ENCODE data around the gene SMIM27. TPM values are rescaled to one million over a fixed set of nuclear protein-coding genes. Genes with fewer than 3 reads are reported as not detected.

SMIM27 gene
- total RNA-seq, 1 donor from 2014 or later: 6.2 TPM

- DNase-seq (ENCODE audit: low read depth in 2 of 2): no peak
Observed at GRCh38 chr9:32554591-32554990, 2.5 kb downstream of the SMIM27 start.

DNA sequence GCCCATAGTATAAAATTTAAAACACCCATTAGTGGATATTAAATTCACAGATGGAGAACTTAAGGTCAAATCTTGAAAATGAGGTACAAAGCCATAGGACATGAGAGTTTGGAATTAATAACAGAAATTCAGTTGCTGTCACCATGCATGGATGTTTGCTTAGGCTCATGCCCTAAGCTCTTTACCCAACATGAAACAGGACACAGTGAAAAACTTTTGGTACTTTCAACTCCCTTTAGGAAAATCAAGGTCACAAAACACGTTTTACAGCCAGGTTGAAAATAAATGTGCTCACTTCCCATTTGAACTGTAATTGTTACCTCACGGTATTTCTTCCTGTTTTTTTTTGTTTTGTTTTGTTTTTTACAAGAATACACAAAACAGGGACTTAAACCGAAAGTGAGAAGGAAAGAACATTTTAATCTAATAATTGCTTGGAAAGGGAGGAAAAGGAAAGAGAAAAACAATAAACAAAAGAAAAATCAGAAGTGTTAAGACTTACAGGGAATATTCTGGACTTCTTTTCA is 6.3 kb downstream of the SMIM27 start:
- peak in 1 of 2 donors; percentile 42 for DNase-seq (ENCODE audit: low read depth in 2 of 2)

DNA sequence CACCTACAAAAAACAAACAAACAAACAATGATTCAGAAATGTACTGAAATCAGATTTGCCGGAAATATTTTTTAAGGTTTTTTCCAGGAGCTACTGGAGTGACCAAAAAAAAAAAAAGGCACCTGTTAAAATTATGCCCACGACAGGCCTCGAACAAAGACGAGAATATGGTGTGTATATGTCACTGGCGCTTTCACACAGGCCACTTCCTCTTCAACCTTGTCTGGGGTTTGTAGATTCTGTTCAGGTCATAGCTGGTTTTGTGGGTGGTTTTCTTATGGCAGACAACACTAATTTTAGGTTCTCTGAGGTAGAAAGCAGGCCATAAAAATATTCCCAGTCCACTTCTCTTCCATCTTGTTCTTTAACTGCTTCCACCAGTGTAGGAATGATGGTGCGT is 13.8 kb downstream of the SMIM27 start:
- DNase-seq (ENCODE audit: low read depth in 2 of 2): no peak

GRCh38 chr9:32566770-32567169 is 14.6 kb downstream of the SMIM27 start:
- DNase-seq (ENCODE audit: low read depth in 2 of 2): no peak

DNA sequence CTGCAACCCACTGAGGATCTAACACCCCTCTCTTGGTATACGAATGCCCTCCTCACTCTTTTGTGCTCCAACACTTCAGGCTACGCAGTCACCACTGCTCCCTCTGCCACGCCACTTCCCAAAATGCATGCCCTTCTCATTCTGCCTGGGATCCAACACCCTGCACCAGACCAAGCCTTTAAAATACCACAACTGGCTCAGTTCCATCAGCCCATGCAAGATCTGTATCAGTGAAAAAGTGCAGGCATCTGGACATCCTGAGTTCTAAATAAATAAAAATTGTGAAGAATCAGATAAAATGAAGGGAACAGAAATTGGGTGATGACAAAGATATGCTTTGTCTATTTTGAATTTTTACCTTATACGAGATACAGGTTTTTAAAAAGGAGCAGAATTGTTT is 18.1 kb downstream of the SMIM27 start:
- no peak for DNase-seq (ENCODE audit: low read depth in 2 of 2)

DNA sequence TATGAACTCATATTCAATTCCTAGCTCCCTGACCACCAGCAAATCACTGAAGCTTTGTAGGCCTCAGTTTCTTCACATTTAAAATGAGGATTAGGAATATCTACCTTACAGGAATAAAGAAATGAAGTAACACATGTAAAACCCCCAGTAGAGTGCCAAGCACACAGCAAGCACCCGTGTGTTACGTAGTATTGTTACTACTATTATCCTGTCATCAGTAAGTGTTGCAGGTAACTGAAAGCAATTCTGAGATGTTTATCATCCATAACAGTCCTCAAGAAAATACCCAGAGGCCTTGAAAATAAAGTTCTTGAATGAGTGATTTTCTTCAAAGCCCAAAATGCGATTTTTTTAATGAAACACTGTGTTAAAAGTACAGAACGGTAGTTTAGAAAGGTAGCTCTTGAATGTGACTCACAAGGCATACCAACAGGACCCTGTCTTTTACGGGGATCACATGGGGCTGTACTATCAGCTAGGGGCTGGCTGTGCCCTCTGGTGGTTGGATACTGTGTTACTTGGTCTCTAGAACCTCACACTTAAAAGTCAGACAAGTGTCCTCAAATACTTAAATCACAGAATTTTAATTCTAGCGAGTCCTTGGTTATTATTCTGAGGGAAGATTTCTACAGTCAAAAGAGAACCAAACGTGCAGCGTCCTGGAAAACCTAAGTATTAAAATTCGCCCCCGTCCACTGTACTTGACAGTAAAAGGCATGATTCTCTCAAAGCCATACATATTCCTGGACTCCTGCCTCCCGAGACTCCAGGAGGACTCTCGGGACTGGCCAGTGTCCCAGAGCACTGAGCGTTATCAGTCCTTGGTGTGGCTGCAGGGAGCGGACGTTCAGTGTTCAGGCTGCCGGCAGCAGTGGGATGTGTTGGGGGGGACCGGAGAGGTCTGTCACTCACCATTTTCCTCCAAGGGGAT is 20.1 kb downstream of the SMIM27 start:
- DNase-seq (ENCODE audit: low read depth in 2 of 2): peak; percentile 86 to 88

GRCh38 chr9:32572900-32573523 is 20.9 kb downstream of the SMIM27 start, which contains the start of gene NDUFB6:
Gene NDUFB6 (minus strand): TSS chr9:32573159. CDS start chr9:32573060, 99 bp downstream.
- DNase-seq (ENCODE audit: low read depth in 2 of 2): peak; percentile 93 to 94

DNA sequence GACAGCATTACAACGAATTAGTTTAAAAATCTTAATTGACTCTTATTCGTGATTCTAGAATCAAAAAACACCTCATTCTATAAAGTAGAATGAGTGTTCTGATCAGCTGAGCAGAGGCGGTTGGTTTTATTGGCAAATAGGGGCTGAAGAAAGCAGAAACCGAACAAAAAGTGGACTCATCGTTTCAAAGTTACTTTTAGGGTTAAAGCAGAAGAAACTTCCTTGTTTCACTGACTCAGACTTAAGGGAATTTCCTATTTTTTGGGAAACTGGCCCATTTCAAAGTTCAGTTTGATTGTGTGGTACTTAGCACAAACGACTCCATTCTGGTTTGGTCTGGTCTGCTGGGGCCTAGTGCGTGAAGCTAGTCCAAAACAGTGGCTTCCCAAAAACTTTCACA is 21.7 kb downstream of the SMIM27 start:
- DNase-seq (ENCODE audit: low read depth in 2 of 2): no peak

DNA sequence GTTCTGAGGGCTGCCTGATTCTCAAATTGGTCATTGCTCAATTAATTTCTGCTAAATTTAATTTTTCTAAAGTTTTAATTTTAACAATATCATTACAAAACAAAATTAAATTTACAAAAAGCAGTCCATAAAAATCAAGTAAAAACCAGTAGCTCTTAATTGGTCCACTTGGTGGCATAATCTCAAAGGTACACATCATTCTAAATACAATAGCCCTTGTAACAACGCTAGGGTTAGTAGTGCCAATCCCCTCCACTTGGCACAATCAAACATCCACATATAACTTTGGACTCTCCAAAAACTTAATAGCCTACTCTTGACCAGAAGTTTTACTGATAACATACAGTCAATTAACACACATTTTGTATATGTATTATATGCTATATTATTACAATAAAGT is 22.7 kb downstream of the SMIM27 start:
- DNase-seq (ENCODE audit: low read depth in 2 of 2): no peak

- no peak for DNase-seq (ENCODE audit: low read depth in 2 of 2)
Observed at GRCh38 chr9:32577316-32577715, 25.2 kb downstream of the SMIM27 start.

GRCh38 chr9:32578976-32579375 is 26.8 kb downstream of the SMIM27 start:
- DNase-seq (ENCODE audit: low read depth in 2 of 2): no peak

DNA sequence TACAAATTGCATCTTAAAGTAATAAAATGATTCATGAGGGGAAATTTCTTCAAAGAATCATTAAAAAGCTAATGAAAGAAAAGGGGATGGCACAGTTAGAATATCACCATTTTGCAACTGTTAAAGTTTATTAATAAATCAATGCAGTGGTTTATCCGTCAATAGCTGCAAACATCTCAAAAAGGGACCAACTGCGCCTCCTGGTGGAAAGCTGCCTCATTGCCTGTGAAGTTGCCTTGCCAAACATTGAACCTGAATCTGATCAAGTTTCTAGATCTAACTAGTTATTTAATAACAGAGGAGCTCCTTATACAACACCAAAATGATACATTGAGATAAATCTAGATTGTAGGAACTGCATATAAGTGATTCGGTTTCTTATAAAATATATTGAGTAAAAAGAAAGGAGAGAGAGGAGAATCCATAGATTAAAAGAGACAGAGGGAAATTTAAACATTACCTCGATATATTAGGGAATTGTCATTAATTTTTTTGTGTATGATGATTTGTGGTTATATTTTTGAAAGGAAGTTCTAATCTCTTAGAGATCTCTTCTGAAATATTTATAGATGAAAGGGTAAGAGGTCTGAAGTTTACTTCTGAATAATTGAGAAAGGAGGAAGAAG is 27.7 kb downstream of the SMIM27 start:
- DNase-seq (ENCODE audit: low read depth in 2 of 2): peak; percentile 66 to 78

- DNase-seq (ENCODE audit: low read depth in 2 of 2): no peak
Observed at GRCh38 chr9:32580631-32581300, 28.6 kb downstream of the SMIM27 start.

GRCh38 chr9:32581512-32582143 is 29.5 kb downstream of the SMIM27 start:
- DNase-seq (ENCODE audit: low read depth in 2 of 2): peak; percentile 77 to 86

DNA sequence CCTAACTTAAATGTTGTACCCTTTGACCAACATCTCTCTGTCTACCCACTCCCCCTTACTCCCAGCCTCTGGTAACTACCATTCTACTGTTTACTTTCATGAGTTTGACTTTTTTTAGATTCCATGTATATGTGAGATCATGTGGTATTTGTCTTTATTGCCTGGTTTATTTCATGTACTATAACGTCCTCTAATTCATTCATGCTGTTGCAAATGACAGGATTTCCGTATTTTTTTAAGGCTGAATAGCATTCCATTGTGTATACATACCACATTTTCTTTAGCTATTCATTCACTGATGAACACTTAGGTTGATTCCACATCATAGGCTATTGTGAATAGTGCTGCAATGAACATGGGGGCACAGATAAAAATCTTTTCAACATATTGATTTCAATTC is 32.7 kb downstream of the SMIM27 start:
- DNase-seq (ENCODE audit: low read depth in 2 of 2): peak; percentile 57 to 74

DNA sequence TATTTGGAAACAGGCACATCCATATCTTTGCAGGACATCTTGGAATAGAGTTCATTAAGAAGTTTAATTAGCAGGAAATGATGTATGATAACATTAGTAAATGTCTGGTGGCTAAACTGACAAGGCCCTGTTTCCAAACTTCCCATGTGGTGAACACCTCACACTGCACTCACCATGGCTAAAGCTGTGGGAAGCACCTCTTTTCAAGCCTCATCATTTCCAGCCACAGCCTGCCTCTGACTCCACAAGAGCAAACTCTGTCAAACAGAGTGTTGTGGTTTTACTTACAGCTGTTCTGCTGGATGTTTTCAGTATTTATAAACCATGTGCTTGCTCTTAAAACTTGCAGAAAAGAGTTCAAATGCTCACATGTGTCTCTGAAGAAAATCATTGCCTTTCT is 35.8 kb downstream of the SMIM27 start:
- peak in 1 of 2 donors; percentile 11 for DNase-seq (ENCODE audit: low read depth in 2 of 2)

GRCh38 chr9:32589083-32589723 is 37.1 kb downstream of the SMIM27 start:
- peak; percentile 67 to 73 for DNase-seq (ENCODE audit: low read depth in 2 of 2)

DNA sequence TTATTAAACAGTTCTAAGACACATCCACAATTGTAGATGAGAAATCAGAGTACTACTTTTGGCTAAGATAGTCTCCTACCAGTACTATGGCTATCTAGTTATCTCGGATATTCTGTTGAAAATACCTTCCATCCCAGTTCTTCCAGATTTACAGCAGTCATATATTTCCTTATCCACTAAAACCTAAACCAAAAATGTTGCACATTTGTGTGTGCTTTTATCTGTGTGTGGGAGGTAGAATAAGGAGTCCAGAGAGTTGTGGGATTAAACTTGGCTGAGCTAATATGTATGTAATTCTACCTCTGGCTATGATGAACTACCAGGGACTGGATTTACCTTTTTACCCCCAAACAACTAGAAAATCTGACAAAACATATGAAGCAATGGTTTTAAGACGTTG is 38.3 kb downstream of the SMIM27 start:
- DNase-seq (ENCODE audit: low read depth in 2 of 2): no peak

DNA sequence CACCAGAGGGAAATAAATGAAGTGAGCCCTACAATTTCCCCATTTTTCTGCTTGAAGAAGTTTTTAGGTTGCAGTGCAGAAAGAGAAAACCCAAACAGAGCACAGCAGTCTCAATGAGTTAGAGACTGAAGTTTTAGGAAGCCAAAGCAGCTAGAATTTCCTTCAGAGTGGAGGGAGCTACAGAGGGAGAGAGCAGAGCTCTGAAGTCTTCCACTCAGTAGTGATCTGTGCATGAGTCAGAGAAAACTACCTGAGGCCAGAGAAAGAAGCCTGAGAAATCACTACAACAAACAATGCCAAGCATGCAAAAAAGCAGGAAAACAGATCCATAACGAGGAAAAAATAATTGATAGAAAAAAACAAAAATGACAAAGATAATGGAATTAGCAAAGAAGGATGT is 38.8 kb downstream of the SMIM27 start:
- peak in 1 of 2 donors; percentile 36 for DNase-seq (ENCODE audit: low read depth in 2 of 2)

- peak in 1 of 2 donors; percentile 13 for DNase-seq (ENCODE audit: low read depth in 2 of 2)
Observed at GRCh38 chr9:32596096-32596865, 44.2 kb downstream of the SMIM27 start.
